ENCODE data around the gene ZNF598. TPM values are rescaled to one million over a fixed set of nuclear protein-coding genes. Genes with fewer than 3 reads are reported as not detected.
A peak's percentile ranks its signal among the peaks of the same experiment; 100 is the strongest.
"Not testable (repeated sequence)": the region's sequence is repeated elsewhere in the genome, so short reads cannot be mapped to it uniquely, and the experiment has no call there.

Gene ZNF598
- total RNA-seq, 1 donor from 2014 or later = 105 TPM

DNA sequence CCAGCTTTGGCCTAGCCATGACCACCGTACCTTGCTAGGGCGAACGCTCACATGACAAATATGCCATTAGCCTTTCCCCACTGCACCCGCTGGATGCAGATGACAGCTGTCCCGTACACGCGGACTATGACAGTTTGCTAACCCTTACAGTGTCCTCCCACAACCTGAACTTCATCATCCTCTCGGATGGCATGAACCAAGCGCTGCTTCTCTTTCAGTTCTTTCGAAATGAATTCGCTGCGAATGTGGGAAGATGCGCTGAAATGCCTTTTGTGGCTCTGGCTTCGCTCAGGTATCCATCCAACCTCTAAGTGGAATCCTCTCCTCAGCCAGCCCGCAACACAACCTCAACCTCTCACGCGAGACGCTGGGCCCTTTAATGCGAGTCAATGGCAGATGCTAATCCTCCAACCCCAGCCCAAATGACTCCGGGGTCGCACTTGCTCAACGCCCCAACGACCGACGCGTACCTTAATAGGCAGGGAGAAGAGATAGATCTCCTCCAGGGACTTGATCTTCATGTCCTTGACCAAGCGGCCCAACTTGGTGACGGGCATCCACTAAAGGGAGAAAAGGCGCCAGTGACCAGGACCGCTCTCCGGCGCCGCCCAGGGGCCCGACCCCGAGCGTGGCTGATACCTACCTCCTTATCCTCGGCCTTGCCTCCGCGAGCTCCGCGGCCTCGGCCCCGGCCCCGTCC lies 45.7 kb downstream of the ZNF598 start:
- Mint-ChIP-seq H3K36me3 (ENCODE audit: low read depth) (peaks cover 44% of the 10 kb centered on the region), H3K27ac (peak overlapping the region; percentile 97), H3K4me3 (peak overlapping the region; percentile 100), H3K9me3 (no peaks in the 10 kb centered on the region), H3K27me3 (ENCODE audit: insufficient read depth) (no peaks in the 10 kb centered on the region), H3K4me1 (ENCODE audit: low read depth) (peaks cover 34% of the 10 kb centered on the region)
- DNase-seq (ENCODE audit: low spot score) = no peak
- intact Hi-C loops (cut with micrococcal nuclease) = loop anchor here (1.0 to 2.0 kb wide), 6 partner anchors 8 to 191 kb away; partner anchors contain the start of genes FAHD1, HAGH, MSRB1 and NUBP2

GRCh38 chr16:1962161-1963153 lies 47.2 kb downstream of the ZNF598 start:
- peaks cover 34% of the 10 kb centered on the region for H3K4me1 Mint-ChIP-seq (ENCODE audit: low read depth)
- H3K27me3 Mint-ChIP-seq (ENCODE audit: insufficient read depth); DNase-seq (ENCODE audit: low spot score); H3K9me3 Mint-ChIP-seq; intact Hi-C loops (cut with micrococcal nuclease): not testable (repeated sequence)
- H3K36me3 Mint-ChIP-seq (ENCODE audit: low read depth) = peaks cover 44% of the 10 kb centered on the region
- H3K4me3 Mint-ChIP-seq = peak overlapping the region; percentile 100
- H3K27ac Mint-ChIP-seq = peak overlapping the region; percentile 97

DNA sequence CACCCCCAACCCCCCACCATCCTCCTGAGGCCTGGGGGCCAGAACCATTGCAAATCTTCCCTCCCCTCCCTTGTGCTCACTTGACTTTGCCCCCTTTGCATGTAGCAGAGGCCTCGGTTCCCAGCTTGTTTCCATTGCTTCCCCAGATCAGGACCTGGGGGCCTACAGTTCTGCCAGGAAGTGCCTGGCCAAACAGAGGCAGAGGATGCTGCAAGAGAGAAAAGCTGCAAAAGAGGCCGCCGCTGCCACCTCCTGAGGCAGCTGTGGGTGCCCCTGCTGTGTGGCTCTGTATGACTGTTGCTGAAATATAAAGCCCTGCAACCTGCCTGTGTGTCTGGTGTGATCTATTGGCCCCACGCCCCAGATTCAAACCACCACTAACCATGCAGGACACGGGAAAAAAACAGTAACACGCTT lies 48.0 kb downstream of the ZNF598 start:
- no peaks in the 10 kb centered on the region for H3K9me3 Mint-ChIP-seq
- H3K4me3 Mint-ChIP-seq = peak overlapping the region; percentile 100
- no peaks in the 10 kb centered on the region for H3K27me3 Mint-ChIP-seq (ENCODE audit: insufficient read depth)
- peaks cover 44% of the 10 kb centered on the region for H3K36me3 Mint-ChIP-seq (ENCODE audit: low read depth)
- intact Hi-C loops (cut with micrococcal nuclease) = no loop called here
- H3K4me1 Mint-ChIP-seq (ENCODE audit: low read depth) = peaks cover 34% of the 10 kb centered on the region
- no peak for DNase-seq (ENCODE audit: low spot score)
- peak overlapping the region; percentile 58 for H3K27ac Mint-ChIP-seq

DNA sequence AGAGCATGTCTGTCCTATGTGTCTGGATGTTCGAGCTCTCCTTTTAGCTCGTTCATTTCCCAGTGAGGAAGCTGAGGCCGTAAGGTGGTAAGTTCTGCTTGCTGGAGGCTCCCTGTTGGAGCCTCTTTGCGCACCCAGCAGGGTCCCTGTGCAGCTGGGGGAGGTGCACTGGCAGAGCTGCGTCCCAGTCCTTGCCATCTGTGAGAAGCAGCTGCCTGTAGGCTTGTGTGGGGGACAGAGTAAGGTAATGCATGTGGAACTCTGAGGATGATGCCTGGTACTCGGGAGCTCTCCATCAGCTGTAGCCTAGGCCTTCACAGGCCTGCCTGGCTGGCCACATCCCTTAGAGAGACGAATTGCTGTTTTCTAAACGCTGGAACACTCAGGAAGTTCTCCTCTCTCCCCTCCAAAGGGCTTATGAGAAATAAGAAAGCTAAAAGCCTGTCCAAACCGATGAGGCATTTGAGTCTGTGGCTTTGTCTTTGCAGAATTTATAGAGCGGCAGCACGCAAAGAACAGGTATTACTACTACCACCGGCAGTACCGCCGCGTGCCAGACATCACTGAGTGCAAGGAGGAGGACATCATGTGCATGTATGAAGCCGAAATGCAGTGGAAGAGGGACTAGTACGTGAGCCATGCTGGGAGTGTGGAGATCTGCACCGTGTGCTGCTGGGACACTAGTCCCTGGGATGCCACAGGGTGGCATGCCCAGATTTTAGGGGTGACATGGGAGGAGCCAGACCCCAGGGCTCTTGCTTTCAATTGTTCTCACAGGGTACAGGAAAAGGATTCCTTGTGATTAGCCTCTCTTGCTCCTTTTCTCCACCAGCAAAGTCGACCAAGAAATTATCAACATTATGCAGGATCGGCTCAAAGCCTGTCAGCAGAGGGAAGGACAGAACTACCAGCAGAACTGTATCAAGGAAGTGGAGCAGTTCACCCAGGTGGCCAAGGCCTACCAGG lies 48.7 kb downstream of the ZNF598 start:
- DNase-seq (ENCODE audit: low spot score) = no peak
- Mint-ChIP-seq H3K27me3 (ENCODE audit: insufficient read depth) (no peaks in the 10 kb centered on the region), H3K4me1 (ENCODE audit: low read depth) (peaks cover 34% of the 10 kb centered on the region), H3K27ac (peak overlapping the region; percentile 90), H3K36me3 (ENCODE audit: low read depth) (peaks cover 44% of the 10 kb centered on the region), H3K4me3 (peak overlapping the region; percentile 97), H3K9me3 (no peaks in the 10 kb centered on the region)
- intact Hi-C loops (cut with micrococcal nuclease) = no loop called here

GRCh38 chr16:1959269-1960039 lies 50.2 kb downstream of the ZNF598 start, which contains the start of gene NDUFB10:
TSS of gene NDUFB10 (plus strand) at chr16:1959538. CDS start at chr16:1959625, 87 bp downstream.
- Mint-ChIP-seq H3K4me1 (ENCODE audit: low read depth) (peaks cover 34% of the 10 kb centered on the region), H3K9me3 (no peaks in the 10 kb centered on the region), H3K4me3 (peak within 1 kb of the TSS; percentile 97), H3K36me3 (ENCODE audit: low read depth) (peaks cover 36% of the 10 kb centered on the region), H3K27ac (peak within 1 kb of the TSS; percentile 90), H3K27me3 (ENCODE audit: insufficient read depth) (no peaks in the 10 kb centered on the region)
- DNase-seq (ENCODE audit: low spot score) = peak; percentile 93
- intact Hi-C loops (cut with micrococcal nuclease) = loop anchor here (1.0 kb wide), 5 partner anchors 12 to 33 kb away; partner anchors contain the start of genes GFER and MSRB1

DNA sequence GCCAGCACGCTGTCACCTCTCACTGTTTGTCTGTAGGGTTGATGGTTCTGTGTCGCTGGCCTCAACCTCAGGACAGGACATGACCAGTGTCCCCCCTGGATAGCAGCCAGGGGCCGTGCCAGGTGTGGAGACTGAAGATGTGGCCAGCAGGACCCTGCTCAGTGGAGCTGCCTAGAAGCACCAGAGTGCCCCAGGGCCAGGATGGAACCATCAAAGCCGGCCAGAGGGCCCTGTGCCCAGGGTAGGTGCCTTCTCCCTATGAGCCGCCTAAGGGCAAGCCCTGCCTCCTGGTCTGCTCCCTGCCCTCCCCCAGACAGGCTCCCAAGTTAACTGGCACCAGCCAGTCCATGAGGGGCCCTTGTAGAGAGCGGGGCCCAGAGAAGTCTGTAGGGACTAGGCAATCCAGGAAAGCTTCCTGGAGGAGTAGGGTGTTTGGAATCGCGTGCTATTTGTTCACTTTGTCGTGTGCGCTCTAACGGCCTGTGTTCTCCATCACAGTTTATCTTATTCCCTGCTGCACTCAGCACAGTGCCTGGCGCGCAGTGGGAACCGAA lies 50.8 kb downstream of the ZNF598 start:
- intact Hi-C loops (cut with micrococcal nuclease) = loop anchor here (1.0 kb wide), 5 partner anchors 13 to 34 kb away; partner anchors contain the start of genes GFER and MSRB1
- H3K4me1 Mint-ChIP-seq (ENCODE audit: low read depth) = peaks cover 32% of the 10 kb centered on the region
- no peak for DNase-seq (ENCODE audit: low spot score)
- H3K27ac Mint-ChIP-seq = no peak overlapping the region
- no peaks in the 10 kb centered on the region for H3K9me3 Mint-ChIP-seq
- peak overlapping the region; percentile 97 for H3K4me3 Mint-ChIP-seq
- no peaks in the 10 kb centered on the region for H3K27me3 Mint-ChIP-seq (ENCODE audit: insufficient read depth)
- H3K36me3 Mint-ChIP-seq (ENCODE audit: low read depth) = peaks cover 31% of the 10 kb centered on the region

GRCh38 chr16:1958143-1958491 lies 51.5 kb downstream of the ZNF598 start:
- H3K27ac Mint-ChIP-seq; intact Hi-C loops (cut with micrococcal nuclease); H3K27me3 Mint-ChIP-seq (ENCODE audit: insufficient read depth); H3K4me3 Mint-ChIP-seq; H3K9me3 Mint-ChIP-seq; DNase-seq (ENCODE audit: low spot score): not testable (repeated sequence)
- peaks cover 27% of the 10 kb centered on the region for H3K4me1 Mint-ChIP-seq (ENCODE audit: low read depth)
- H3K36me3 Mint-ChIP-seq (ENCODE audit: low read depth) = peaks cover 26% of the 10 kb centered on the region

GRCh38 chr16:1957434-1958142 lies 52.0 kb downstream of the ZNF598 start:
- H3K27me3 Mint-ChIP-seq (ENCODE audit: insufficient read depth); DNase-seq (ENCODE audit: low spot score); H3K9me3 Mint-ChIP-seq; intact Hi-C loops (cut with micrococcal nuclease); H3K27ac Mint-ChIP-seq: not testable (repeated sequence)
- Mint-ChIP-seq H3K4me1 (ENCODE audit: low read depth) (peaks cover 26% of the 10 kb centered on the region), H3K36me3 (ENCODE audit: low read depth) (peaks cover 21% of the 10 kb centered on the region), H3K4me3 (peak overlapping the region; percentile 15)

DNA sequence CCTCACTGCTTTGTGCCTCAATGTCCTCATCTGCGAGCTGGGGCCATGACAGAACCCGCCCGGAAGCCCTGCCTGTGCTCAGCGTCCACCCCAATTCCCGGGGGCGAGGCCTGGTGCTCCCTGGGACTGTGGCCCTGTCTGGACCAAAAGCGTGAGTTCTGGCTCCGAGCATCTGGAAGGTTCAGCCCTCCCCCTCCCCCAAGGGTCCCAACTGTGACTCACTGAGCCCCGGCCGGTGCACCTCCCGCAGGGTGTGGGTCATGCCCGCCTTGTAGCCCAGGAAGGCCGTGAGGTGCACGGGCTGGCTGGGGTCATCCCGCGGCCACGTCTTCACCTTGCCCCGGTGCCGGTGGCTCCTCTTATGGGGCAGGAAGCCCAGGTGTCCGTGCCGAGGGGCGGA lies 55.9 kb downstream of the ZNF598 start:
- Mint-ChIP-seq H3K4me3 (no peak overlapping the region), H3K9me3 (no peaks in the 10 kb centered on the region), H3K36me3 (ENCODE audit: low read depth) (no peaks in the 10 kb centered on the region), H3K27me3 (ENCODE audit: insufficient read depth) (peaks cover 2% of the 10 kb centered on the region), H3K27ac (no peak overlapping the region), H3K4me1 (ENCODE audit: low read depth) (peaks cover 6% of the 10 kb centered on the region)
- DNase-seq (ENCODE audit: low spot score) = no peak
- intact Hi-C loops (cut with micrococcal nuclease) = no loop called here

DNA sequence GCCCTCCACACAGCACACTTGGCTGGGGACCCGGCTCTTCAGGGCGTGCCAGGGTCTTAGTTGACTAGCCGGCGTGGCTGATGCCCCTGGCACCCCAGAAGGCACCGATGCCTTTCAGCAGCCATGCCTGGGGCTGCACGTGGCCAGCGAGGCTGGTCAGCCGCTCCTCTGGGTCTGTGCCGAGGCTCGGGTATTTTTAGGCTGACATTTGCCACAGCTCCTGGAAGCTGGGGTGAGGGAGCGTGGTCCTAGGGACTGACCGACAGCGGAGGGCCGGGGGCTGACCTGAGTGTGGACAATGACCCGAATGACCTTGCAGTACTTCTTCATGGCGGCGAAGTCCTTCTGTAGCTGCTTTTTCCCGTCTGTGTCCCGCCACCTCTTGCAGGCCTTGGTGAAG lies 59.1 kb downstream of the ZNF598 start:
- Mint-ChIP-seq H3K4me1 (ENCODE audit: low read depth) (peaks cover 6% of the 10 kb centered on the region), H3K9me3 (no peaks in the 10 kb centered on the region), H3K27ac (no peak overlapping the region), H3K27me3 (ENCODE audit: insufficient read depth) (peaks cover 2% of the 10 kb centered on the region), H3K36me3 (ENCODE audit: low read depth) (no peaks in the 10 kb centered on the region), H3K4me3 (no peak overlapping the region)
- DNase-seq (ENCODE audit: low spot score) = no peak
- intact Hi-C loops (cut with micrococcal nuclease) = no loop called here

DNA sequence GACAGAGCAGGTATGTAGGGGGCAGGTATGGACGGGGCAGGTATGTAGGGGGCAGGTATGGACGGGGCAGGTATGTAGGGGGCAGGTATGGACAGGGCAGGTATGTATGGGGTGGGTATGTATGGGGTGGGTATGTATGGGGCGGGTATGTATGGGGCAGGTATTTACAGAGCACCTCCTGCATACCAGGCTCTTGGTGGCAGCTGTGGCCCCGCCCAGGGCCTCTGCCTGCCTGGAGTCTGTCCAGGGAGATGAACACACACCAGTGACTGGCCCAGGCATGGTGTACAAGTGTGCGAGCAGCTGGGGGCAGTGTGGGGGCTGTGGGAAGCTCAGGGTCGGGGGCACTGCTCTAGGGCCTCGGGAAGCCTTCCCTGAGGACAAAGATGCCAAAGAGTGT lies 59.6 kb downstream of the ZNF598 start:
- no peak overlapping the region for H3K4me3 Mint-ChIP-seq
- H3K36me3 Mint-ChIP-seq (ENCODE audit: low read depth) = no peaks in the 10 kb centered on the region
- no peak for DNase-seq (ENCODE audit: low spot score)
- no peak overlapping the region for H3K27ac Mint-ChIP-seq
- H3K9me3 Mint-ChIP-seq = no peaks in the 10 kb centered on the region
- H3K27me3 Mint-ChIP-seq (ENCODE audit: insufficient read depth) = peaks cover 2% of the 10 kb centered on the region
- intact Hi-C loops (cut with micrococcal nuclease) = no loop called here
- peaks cover 6% of the 10 kb centered on the region for H3K4me1 Mint-ChIP-seq (ENCODE audit: low read depth)

Measured in activated T-helper 1 cell treated with anti-CD3 and anti-CD28 coated beads, Interleukin-12 subunit alpha, Interleukin-12 subunit beta, Interleukin-2, Interleukin-4 antibody, amounts not matched to agents 30 ng/mL and 10 ng/mL and 1 ng/mL, durations not matched to agents 14 hours and 24 hours and 36 hours (primary cell).